ENCODE results near the gene IL17REL. TPM values are rescaled to one million over a fixed set of nuclear protein-coding genes. Genes with fewer than 3 reads are reported as not detected.

Gene IL17REL
- total RNA-seq, 1 donor from 2014 or later, result not detected

GRCh38 chr22:49955581-49956417 is 56.8 kb downstream of the IL17REL start:
- TF ChIP-seq EZH2 (IDR thresholded peaks at IDR 0.05; ENCODE audit: insufficient read depth, low read length) (no peak), CTCF (IDR thresholded peaks at IDR 0.05; ENCODE audit: insufficient read depth, low read depth, low read length) (no peak)
- H3K9me3 ChIP-seq (ENCODE audit: insufficient read depth, low read depth, low read length), result no peaks in the 10 kb centered on the region
- peaks cover 20% of the 10 kb centered on the region for H3K4me1 ChIP-seq (ENCODE audit: insufficient read depth, low read length)
- no peak overlapping the region for H3K4me3 ChIP-seq (ENCODE audit: insufficient read depth, low read depth, low read length)
- DNase-seq (ENCODE audit: low read depth), result no peak
- Mint-ChIP-seq H3K4me3 (ENCODE audit: unreplicated experiment) (no peak overlapping the region), H3K36me3 (ENCODE audit: low read depth, unreplicated experiment) (no peaks in the 10 kb centered on the region), H3K27ac (ENCODE audit: unreplicated experiment) (no peak overlapping the region), H3K27me3 (ENCODE audit: low read depth, unreplicated experiment) (peaks cover 6% of the 10 kb centered on the region), H3K4me1 (ENCODE audit: low read depth, unreplicated experiment) (peaks cover 4% of the 10 kb centered on the region), H3K9me3 (ENCODE audit: unreplicated experiment) (no peaks in the 10 kb centered on the region)
- peaks cover under 1% of the 10 kb centered on the region for H3K79me2 ChIP-seq (ENCODE audit: insufficient read depth, low read length)
- no peaks in the 10 kb centered on the region for H4K20me1 ChIP-seq (ENCODE audit: insufficient read depth, low read length)
- H3K27ac ChIP-seq (ENCODE audit: low read depth, low read length), result no peak overlapping the region
- no peaks in the 10 kb centered on the region for H3K36me3 ChIP-seq (ENCODE audit: insufficient read depth, low read length)
- H3K4me2 ChIP-seq (ENCODE audit: low read length), result no peak overlapping the region
- no peak overlapping the region for H2AFZ ChIP-seq (ENCODE audit: low read depth, low read length)
- H3K9ac ChIP-seq (ENCODE audit: low read length), result no peak overlapping the region
- no peak for FAIRE-seq
- no peaks in the 10 kb centered on the region for H3K27me3 ChIP-seq (ENCODE audit: insufficient read depth, low read length)

GRCh38 chr22:49954991-49955580 is 57.5 kb downstream of the IL17REL start:
- Mint-ChIP-seq H3K27ac (ENCODE audit: unreplicated experiment) (no peak overlapping the region), H3K4me3 (ENCODE audit: unreplicated experiment) (no peak overlapping the region), H3K36me3 (ENCODE audit: low read depth, unreplicated experiment) (no peaks in the 10 kb centered on the region), H3K27me3 (ENCODE audit: low read depth, unreplicated experiment) (peaks cover 6% of the 10 kb centered on the region), H3K4me1 (ENCODE audit: low read depth, unreplicated experiment) (peaks cover 4% of the 10 kb centered on the region), H3K9me3 (ENCODE audit: unreplicated experiment) (no peaks in the 10 kb centered on the region)
- no peak overlapping the region for H3K27ac ChIP-seq (ENCODE audit: low read depth, low read length)
- no peaks in the 10 kb centered on the region for H4K20me1 ChIP-seq (ENCODE audit: insufficient read depth, low read length)
- no peak overlapping the region for H2AFZ ChIP-seq (ENCODE audit: low read depth, low read length)
- no peak overlapping the region for H3K4me2 ChIP-seq (ENCODE audit: low read length)
- no peak overlapping the region for H3K9ac ChIP-seq (ENCODE audit: low read length)
- H3K4me1 ChIP-seq (ENCODE audit: insufficient read depth, low read length), result peaks cover 19% of the 10 kb centered on the region
- H3K27me3 ChIP-seq (ENCODE audit: insufficient read depth, low read length), result no peaks in the 10 kb centered on the region
- no peaks in the 10 kb centered on the region for H3K79me2 ChIP-seq (ENCODE audit: insufficient read depth, low read length)
- FAIRE-seq (no peak), DNase-seq (ENCODE audit: low read depth) (no peak)
- no peak for TF ChIP-seq EZH2 (IDR thresholded peaks at IDR 0.05; ENCODE audit: insufficient read depth, low read length)
- TF ChIP-seq CTCF (IDR thresholded peaks at IDR 0.05; ENCODE audit: insufficient read depth, low read depth, low read length), result no peak
- no peak overlapping the region for H3K4me3 ChIP-seq (ENCODE audit: insufficient read depth, low read depth, low read length)
- H3K9me3 ChIP-seq (ENCODE audit: insufficient read depth, low read depth, low read length), result no peaks in the 10 kb centered on the region
- H3K36me3 ChIP-seq (ENCODE audit: insufficient read depth, low read length), result no peaks in the 10 kb centered on the region

DNA sequence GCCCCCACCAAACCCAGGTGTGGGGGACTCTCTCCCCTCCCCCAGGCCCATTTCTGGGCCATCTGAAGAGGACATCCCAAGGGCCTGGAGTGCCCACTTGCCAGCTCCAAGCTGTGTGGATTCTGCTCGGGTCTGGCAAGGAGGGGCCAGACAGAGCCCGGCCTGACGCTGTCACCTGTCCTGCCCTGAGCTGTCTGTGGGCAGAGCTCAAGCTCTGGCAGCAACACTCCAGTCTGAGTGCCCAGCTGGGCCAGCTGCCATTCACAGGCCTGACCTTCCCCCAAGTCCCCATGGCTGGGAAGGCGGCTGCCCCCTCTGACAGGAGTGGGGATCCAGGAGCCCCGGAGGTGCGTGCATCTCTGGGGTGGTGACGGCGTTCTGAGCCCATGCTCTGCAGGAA is 58.2 kb downstream of the IL17REL start:
- no peaks in the 10 kb centered on the region for H3K36me3 Mint-ChIP-seq (ENCODE audit: low read depth, unreplicated experiment)
- peaks cover 4% of the 10 kb centered on the region for H3K4me1 Mint-ChIP-seq (ENCODE audit: low read depth, unreplicated experiment)
- H3K9ac ChIP-seq (ENCODE audit: low read length), result no peak overlapping the region
- H3K27me3 Mint-ChIP-seq (ENCODE audit: low read depth, unreplicated experiment), result peaks cover 6% of the 10 kb centered on the region
- H3K27ac Mint-ChIP-seq (ENCODE audit: unreplicated experiment), result no peak overlapping the region
- no peak overlapping the region for H3K4me3 Mint-ChIP-seq (ENCODE audit: unreplicated experiment)
- no peaks in the 10 kb centered on the region for H3K36me3 ChIP-seq (ENCODE audit: insufficient read depth, low read length)
- DNase-seq (ENCODE audit: low read depth) (no peak), FAIRE-seq (no peak)
- no peaks in the 10 kb centered on the region for H3K27me3 ChIP-seq (ENCODE audit: insufficient read depth, low read length)
- H3K9me3 ChIP-seq (ENCODE audit: insufficient read depth, low read depth, low read length), result no peaks in the 10 kb centered on the region
- H3K9me3 Mint-ChIP-seq (ENCODE audit: unreplicated experiment), result no peaks in the 10 kb centered on the region
- peaks cover 12% of the 10 kb centered on the region for H3K4me1 ChIP-seq (ENCODE audit: insufficient read depth, low read length)
- no peak overlapping the region for H3K4me3 ChIP-seq (ENCODE audit: insufficient read depth, low read depth, low read length)
- no peak for TF ChIP-seq EZH2 (IDR thresholded peaks at IDR 0.05; ENCODE audit: insufficient read depth, low read length)
- no peak for TF ChIP-seq CTCF (IDR thresholded peaks at IDR 0.05; ENCODE audit: insufficient read depth, low read depth, low read length)
- H3K79me2 ChIP-seq (ENCODE audit: insufficient read depth, low read length), result no peaks in the 10 kb centered on the region
- no peaks in the 10 kb centered on the region for H4K20me1 ChIP-seq (ENCODE audit: insufficient read depth, low read length)
- H3K4me2 ChIP-seq (ENCODE audit: low read length), result no peak overlapping the region
- no peak overlapping the region for H3K27ac ChIP-seq (ENCODE audit: low read depth, low read length)
- no peak overlapping the region for H2AFZ ChIP-seq (ENCODE audit: low read depth, low read length)
